Neutrophil (primary cell): ENCODE measurements around the gene OR4A16.

Experiments
- H3K27ac ChIP-seq: fragments of 200-600 bp; sonication (generic); 2 replicates; pipeline ENCODE4 v1.5.1; 2016; ENCODE audit warnings: mild to moderate bottlenecking, moderate library complexity
- H3K27me3 ChIP-seq: fragments of 200-600 bp; sonication (generic); 2 replicates; pipeline ENCODE4 v1.6.0; 2016; ENCODE audit warnings: mild to moderate bottlenecking
- H3K36me3 ChIP-seq: fragments of 200-600 bp; sonication (generic); 2 replicates; pipeline ENCODE4 v1.5.1; 2017
- H3K4me1 ChIP-seq, 2 experiments: fragments of 200-600 bp in 1 of 2; sonication (generic) in 1 of 2; 1 replicate in 1 of 2; 2 replicates in 1 of 2; pipeline versions ENCODE4 v1.5.1 to v1.6.1; 2013 to 2016; ENCODE audit warnings: low read depth in 1 of 2, low read length in 1 of 2, mild to moderate bottlenecking in 1 of 2, moderate library complexity in 1 of 2; ENCODE audit not compliant: control insufficient read depth in 1 of 2, insufficient read depth in 1 of 2
- H3K4me3 ChIP-seq, 2 experiments: fragments of 200-600 bp in 1 of 2; sonication (generic) in 1 of 2; 1 replicate in 1 of 2; 2 replicates in 1 of 2; pipeline ENCODE4 v1.5.1; 2013 to 2016; ENCODE audit warnings: low read depth in 1 of 2, low read length in 1 of 2, mild to moderate bottlenecking in 1 of 2, moderate library complexity in 1 of 2
- H3K9me3 ChIP-seq: fragments of 200-600 bp; sonication (generic); 2 replicates; pipeline ENCODE4 v1.5.1; 2016
- TF ChIP-seq, protein P1 (sequence below): fragments of 200-600 bp; sonication (generic); IDR thresholded peaks from 2 replicates; pipeline ENCODE4 v1.5.1; 2016; ENCODE audit warnings: antibody characterized with exemption

Gene OR4A16, protein sequence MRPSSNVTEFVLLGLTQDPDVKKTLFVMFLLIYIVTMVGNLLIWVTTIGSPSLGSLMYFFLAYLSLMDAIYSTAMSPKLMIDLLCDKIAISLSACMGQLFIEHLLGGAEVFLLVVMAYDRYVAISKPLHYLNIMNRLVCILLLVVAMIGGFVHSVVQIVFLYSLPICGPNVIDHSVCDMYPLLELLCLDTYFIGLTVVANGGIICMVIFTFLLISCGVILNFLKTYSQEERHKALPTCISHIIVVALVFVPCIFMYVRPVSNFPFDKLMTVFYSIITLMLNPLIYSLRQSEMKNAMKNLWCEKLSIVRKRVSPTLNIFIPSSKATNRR

DNA sequence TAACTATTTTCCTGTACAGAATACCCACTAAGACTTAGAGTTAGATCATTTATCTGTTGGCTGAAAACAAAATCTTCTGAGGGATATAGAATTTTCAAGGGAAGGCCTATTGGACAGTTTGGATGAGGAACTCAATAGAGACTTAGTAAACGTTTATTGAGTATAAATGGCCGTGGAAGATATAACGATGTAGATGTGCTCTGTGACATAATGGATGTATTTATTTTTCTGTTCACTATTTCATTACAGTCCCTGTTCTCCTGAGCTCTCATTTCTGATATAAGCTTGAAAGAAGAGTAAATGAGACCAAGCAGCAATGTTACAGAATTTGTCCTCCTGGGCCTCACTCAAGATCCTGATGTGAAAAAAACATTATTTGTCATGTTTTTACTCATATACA, at the start of gene OR4A16:
OR4A16 (plus strand) TSS at position 301 of the 400 bp plus-strand sequence; CDS start at position 301, 0 bp downstream.
- Histone ChIP-seq H3K36me3 (no peaks in the 10 kb centered on the region), H3K4me1 (no peaks in the 10 kb centered on the region), H3K27me3 (no peaks in the 10 kb centered on the region), H3K4me3 (no peak within 1 kb of the TSS), H3K27ac (no peak within 1 kb of the TSS), H3K9me3 (no peaks in the 10 kb centered on the region)
- TF ChIP-seq, protein P1, sequence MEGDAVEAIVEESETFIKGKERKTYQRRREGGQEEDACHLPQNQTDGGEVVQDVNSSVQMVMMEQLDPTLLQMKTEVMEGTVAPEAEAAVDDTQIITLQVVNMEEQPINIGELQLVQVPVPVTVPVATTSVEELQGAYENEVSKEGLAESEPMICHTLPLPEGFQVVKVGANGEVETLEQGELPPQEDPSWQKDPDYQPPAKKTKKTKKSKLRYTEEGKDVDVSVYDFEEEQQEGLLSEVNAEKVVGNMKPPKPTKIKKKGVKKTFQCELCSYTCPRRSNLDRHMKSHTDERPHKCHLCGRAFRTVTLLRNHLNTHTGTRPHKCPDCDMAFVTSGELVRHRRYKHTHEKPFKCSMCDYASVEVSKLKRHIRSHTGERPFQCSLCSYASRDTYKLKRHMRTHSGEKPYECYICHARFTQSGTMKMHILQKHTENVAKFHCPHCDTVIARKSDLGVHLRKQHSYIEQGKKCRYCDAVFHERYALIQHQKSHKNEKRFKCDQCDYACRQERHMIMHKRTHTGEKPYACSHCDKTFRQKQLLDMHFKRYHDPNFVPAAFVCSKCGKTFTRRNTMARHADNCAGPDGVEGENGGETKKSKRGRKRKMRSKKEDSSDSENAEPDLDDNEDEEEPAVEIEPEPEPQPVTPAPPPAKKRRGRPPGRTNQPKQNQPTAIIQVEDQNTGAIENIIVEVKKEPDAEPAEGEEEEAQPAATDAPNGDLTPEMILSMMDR, result no peak

DNA sequence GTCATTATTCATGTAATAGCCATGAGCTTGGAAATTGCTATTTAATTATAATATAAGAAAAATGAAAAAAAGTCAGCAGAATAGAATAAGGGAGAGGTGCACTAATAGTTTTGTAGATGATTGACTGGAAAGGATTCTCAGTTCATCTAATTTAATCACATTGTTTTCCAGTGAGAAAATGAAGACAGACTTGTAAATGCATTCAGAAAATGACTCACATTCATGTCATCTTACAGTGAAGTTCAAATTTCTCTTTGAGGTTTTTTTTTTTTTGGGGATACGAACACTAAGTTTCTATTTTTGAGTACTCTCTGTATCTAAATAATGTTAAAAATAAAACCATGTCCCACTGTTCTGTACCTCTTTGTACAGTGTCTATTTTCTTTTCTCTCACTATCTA, 18.5 kb upstream of the OR4A16 start:
- no peaks in the 10 kb centered on the region for H3K27me3 ChIP-seq
- H3K4me3 ChIP-seq, result no peak overlapping the region
- H3K9me3 ChIP-seq, result no peaks in the 10 kb centered on the region
- no peaks in the 10 kb centered on the region for H3K36me3 ChIP-seq
- no peak overlapping the region for H3K27ac ChIP-seq
- no peaks in the 10 kb centered on the region for H3K4me1 ChIP-seq
- TF ChIP-seq, protein P1, result no peak

DNA sequence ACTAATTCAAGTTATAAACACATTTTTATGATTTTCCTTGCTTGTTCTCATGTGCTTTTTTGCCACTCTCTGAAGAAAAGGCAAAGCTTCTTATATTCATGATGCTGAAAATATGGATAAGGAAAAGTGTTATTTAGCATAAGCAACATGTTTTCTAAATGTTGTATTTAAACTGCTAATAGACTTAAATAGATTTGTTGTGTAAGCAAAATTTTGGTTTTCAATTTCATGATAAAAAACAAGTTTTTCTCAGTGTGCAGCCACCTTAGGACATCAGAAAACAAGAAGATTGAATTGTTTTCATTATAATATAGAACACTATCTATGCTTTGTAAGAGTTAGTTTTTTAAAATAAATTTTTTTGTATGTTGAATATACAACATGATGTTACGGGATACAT, 2.3 kb downstream of the OR4A16 start:
- H3K9me3 ChIP-seq, result no peaks in the 10 kb centered on the region
- H3K4me3 ChIP-seq, result no peak overlapping the region
- H3K27ac ChIP-seq, result no peak overlapping the region
- TF ChIP-seq, protein P1, result no peak
- no peaks in the 10 kb centered on the region for H3K27me3 ChIP-seq
- H3K36me3 ChIP-seq, result no peaks in the 10 kb centered on the region
- H3K4me1 ChIP-seq, result no peaks in the 10 kb centered on the region

DNA sequence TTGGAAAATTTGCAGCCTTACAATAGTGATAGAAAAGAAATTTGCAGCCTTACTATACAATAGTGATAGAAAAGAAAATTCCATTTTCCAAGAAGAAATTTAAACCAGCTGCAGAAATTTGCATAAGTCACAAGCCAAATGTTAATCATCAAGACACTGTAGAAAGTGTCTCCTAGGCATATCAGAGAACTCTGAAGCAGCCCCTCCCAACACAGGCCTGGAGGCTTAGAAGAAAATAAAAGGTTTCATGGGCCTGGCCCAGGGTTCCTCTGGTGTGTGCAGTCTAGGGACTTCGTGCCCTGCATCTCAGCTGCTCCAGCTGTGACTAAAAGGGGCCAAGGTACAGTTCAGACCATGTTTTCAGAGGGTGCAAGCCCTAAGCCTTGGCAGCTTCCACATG, 6.0 kb downstream of the OR4A16 start:
- H3K36me3 ChIP-seq, result no peaks in the 10 kb centered on the region
- no peak overlapping the region for H3K27ac ChIP-seq
- no peak overlapping the region for H3K4me3 ChIP-seq
- H3K27me3 ChIP-seq, result no peaks in the 10 kb centered on the region
- TF ChIP-seq, protein P1, result no peak
- no peaks in the 10 kb centered on the region for H3K9me3 ChIP-seq
- H3K4me1 ChIP-seq, result no peaks in the 10 kb centered on the region

DNA sequence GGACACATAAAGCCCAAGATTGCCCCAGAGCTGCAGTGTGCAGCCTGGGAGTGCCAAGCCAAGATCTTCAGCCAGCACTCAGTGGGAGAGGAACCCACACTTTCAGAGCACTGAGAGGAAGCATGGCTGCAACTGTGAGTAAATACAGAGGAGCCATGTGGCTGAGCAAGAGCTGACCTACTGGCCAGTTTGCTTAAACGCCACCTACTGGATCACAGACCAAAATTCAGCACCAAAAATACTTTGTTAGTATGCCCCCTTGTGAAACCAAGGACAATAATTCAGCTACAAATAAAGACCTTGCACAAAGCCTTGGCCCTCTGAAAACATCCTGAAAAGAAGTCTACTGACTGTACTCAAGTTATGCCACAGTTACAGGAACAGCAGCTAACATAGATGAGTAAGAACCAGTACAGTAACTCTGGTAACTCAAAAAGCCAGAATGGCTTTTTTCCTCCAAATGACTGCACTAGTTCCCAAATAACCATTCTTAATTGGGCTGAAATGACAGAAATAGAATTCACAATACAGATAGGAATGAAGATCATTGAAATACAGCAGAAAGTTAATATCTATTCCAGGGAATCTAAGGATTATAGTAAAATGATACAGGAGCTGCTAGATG, 14.7 kb downstream of the OR4A16 start:
- Histone ChIP-seq H3K27me3 (no peaks in the 10 kb centered on the region), H3K4me3 (no peak overlapping the region), H3K27ac (no peak overlapping the region), H3K9me3 (no peaks in the 10 kb centered on the region), H3K36me3 (no peaks in the 10 kb centered on the region), H3K4me1 (no peaks in the 10 kb centered on the region)
- TF ChIP-seq, protein P1, result no peak
